NCI-H2196 (cell line): ENCODE results near the gene ZAP70.

ENCODE experiments used
- DNase-seq: peaks from one replicate; lab custom pipeline; 2025; ENCODE audit not compliant: unreplicated experiment; lab: John Stamatoyannopoulos, UW

Gene ZAP70

GRCh38 chr2:97747716-97748115, 34.3 kb downstream of the ZAP70 start:
- DNase-seq: no peak

DNA sequence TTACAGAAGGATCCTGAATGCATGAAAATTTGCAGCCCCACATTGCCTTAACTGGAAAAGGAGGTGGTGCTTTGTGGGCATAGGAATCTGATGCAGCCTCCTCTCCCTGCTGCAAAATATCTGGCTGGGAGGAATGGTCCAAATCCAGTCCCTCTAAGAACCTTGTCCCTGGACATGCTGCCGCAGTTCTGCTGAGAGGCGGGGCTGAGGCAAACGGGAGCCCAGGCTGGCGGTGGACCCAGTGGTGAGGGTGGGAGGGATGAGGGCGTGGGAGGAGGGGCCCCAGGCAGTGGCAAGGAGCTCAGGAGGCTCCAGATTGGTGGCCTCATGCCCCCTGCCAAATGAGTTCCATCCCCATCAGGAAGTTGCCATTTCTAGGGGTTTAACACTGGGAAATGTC, 36.2 kb downstream of the ZAP70 start:
- no peak for DNase-seq

- DNase-seq: no peak
Measured at GRCh38 chr2:97750017-97750416, 36.6 kb downstream of the ZAP70 start.

DNA sequence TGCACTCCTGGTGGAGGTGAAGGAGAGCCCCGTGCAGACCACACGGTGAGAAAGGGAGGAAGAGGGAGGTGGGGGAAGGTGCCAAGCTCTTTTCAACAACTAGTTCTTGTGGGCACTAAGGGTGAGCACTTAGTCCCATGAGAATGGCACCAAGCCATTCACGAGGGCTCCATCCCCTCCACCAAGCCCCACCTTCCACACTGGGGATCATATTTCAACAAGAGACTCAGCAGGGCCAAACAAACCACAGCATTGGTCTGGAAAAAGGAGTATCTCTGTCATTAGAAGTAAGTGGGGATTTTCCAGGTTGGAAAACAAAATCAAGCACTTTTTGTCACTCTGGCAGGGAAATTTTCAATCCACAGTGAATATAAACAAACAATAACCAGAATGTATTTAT, 38.4 kb downstream of the ZAP70 start:
- peak; percentile 28 for DNase-seq

DNA sequence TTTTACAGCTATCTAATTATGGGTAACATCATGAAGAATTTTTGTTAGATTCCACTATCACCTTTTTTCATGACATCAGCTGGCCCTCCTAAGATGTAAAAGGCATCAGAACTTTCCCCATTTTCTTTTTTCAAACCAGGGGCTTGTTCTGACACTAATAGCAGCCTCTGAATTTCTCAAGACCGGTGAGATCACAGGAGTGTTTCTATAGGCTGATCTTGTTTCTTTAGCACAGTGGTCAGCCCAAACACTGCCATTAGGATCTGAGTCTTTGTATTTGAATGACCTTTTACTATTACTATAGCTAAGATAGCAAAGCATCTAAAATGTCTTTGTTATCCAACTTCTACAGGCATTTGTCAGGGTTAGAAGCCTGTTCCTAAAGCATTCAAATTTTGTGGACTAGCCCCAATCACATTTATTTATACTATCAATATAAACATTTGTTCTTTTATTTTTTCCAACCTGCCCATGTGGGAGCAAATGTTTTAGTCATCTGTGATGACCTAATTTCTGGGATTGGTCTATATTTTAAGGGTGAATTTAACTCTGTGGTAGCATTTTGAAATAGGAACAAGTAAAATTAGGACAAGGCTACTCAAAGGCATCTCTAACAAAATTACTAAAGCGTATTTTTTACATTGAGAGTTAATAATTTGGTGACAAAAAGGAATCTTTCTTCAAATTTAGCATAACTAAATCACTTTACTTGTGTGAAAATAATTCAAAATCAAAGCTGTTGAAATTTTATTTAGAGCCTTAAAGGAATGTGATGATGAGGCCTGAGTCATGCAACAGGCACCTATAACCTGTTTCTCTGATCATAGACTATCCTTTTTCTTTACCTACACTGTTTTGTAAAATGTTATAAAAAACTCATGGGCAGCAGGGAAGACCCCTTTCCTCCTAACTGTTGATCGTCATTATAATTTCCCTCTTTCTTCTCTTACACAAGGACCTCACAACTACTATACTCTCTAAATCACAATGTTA, 39.3 kb downstream of the ZAP70 start:
- DNase-seq: no peak

GRCh38 chr2:97754690-97755346, 41.4 kb downstream of the ZAP70 start:
- DNase-seq: no peak

DNA sequence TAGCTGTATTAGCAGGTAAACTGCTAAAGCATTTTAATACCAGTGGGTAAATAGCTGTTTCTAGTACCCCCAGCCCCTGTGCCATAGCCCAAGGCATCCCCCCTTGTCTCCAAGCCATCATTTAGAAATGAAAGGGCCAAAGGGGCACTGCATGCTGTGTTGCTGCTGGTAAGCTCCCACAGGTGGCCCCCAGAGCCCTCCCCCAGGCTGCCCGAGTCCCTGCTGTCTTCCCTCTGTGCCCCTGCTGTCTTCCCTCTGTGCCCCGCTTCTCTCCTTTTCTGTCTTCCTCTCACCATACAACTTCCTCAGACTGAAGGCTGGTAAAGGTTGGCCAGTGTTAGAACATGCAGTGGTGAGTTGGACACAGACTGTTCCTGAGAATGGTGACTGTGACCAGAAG, 42.1 kb downstream of the ZAP70 start:
- DNase-seq: no peak

- no peak for DNase-seq
Measured at GRCh38 chr2:97757062-97757461, 43.7 kb downstream of the ZAP70 start.

DNA sequence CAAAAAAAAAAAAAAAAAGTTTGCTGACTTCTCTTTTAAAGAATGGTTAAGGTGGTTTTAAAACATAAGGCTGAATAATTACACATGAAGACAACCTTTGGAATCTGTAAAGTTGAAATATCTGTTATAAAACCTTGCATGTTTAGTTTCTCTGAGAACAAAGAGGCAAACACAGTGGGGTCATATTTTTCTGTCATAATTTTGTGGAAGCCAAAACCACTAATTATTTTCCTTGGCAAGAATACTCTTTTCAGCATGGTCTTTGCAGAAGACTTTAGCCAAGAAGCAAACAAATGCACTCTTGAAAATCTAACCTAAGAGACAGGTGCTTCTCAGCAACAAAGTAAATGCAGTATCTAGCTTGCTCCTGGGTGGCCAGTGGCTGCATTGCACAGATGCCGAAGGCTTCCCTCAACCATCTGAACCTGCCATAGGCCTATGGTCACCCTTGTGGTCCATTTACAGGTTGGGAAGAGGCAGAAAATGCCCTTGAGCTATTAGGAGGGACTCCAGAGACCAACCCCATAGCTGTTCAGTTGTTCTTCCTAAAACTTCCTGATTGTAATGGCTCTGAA, 44.8 kb downstream of the ZAP70 start:
- DNase-seq: no peak

DNA sequence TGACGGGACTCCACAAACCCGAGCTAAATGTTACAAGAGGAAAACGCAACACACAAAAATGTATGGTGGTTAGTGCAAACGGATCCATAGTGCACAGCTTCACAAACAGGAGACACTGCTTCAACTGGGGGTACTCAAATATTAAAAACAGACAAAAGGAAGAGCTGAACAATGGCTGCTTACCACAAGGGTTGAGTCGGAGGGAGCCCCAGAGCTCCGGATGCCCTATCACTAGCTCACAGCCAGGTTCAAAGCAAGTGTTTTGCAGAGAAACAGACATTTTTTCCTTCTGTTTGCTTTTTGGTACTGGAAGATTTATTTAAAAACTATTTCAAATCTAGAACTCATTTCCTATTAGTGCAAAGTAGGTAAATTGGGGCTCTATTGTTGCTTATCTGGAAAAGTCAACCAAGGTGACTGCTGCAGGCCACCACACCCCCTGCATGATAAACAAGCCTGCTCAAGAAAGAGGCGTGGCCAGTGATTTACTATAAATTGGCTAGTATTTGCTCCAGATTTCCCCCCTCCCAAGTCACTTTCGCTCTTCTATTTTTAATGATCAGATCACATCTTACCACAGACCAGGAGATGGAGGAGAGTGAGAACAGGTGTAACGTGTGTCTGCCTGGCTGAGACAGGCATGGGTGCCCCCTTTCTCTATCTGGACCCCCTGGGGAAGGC, 46.5 kb downstream of the ZAP70 start:
- DNase-seq: no peak

- DNase-seq: no peak
Measured at GRCh38 chr2:97760480-97761049, 47.2 kb downstream of the ZAP70 start.

GRCh38 chr2:97761192-97761591, 47.8 kb downstream of the ZAP70 start:
- DNase-seq: no peak

DNA sequence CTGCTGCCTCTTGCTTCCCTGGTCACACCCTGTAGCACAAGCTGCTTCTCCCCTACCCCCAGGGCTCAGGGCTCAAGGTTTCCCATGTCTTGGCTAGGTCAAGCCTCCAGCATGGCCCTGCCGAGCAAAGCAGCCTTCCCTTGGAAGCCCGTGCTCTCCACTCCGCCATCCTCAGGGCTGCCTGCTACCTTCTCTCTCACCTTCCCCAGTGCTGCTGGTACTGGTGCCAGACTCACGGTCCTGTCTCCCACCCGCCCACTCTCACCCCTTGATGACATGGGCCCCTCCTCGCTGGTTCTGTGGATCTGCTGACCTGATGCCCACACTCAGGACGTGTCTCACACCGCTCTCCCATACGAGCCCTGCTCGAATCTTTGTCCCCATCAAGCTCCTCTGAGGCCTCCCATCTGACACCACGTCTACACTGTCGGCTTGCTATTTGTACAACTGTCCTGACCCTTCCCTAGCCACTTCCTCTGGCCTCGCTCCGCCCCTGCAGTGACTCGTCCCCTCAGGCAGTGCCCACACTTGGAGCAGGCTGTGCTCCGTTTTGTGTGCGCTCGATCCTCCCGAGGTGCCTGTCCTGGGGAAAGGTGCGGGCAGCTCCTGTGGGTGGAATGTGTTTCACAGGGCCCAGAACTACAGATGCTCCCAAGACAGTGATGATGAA, 49.9 kb downstream of the ZAP70 start:
- DNase-seq: no peak

GRCh38 chr2:97764559-97765263, 51.3 kb downstream of the ZAP70 start:
- DNase-seq: no peak

DNA sequence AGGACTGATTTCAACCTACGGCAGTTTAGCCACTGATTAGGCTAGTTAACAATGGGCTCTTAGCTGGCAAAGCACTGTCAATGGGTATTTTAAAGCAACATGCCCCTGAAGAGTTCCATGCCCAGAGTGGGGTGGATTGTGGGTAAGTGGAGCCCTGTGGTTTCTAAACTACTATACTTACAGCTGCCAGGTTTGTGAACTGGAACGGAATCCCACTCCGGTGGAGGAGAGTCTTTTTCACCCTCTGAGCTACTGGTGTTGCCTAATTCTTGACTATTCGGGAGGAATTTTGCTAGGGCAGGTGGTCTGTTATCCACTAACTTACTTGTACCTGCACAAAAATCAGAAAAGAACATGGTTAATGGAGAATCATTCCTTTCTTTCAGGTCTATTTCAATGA, 52.6 kb downstream of the ZAP70 start:
- DNase-seq: no peak

- DNase-seq: no peak
Measured at GRCh38 chr2:97766567-97766966, 53.2 kb downstream of the ZAP70 start.

DNA sequence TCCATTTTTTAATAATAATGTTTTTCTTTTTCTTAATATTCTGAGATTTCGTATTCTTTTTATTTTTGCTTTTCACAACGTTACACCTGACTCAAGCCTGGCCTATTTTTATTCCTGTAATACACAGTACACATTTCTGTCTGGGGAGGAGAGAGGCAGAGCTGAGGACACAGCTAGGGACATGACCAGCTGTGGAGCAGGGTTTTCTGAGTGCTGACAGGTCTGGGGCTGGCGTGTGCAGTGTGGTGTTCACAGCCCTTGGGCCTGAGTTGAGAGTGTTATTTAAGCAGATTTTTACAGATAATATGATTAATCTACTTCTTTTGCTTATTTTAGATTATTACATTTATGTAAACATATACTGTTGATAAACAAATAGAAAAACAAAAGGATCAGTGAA, 55.9 kb downstream of the ZAP70 start:
- no peak for DNase-seq

DNA sequence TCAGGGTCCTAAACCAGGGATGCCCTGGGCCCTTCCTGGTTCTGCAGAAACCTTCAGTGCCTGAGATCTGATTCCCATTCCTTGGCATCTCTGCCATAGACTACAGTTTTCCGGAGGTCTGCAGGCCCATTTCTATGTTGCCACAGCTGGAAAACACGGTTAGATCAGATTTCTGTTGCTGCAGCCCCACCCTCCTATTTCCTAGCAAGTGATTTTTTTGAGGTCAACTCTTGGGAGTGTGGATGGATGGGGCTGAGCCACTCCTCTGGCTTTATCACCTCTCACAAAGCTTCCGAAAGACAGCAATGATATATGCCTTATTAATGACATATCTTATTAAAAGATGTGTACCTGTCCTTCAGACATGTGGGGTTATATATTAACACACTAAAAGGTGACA, 56.3 kb downstream of the ZAP70 start:
- no peak for DNase-seq

GRCh38 chr2:97770445-97770844, 57.1 kb downstream of the ZAP70 start:
- no peak for DNase-seq

DNA sequence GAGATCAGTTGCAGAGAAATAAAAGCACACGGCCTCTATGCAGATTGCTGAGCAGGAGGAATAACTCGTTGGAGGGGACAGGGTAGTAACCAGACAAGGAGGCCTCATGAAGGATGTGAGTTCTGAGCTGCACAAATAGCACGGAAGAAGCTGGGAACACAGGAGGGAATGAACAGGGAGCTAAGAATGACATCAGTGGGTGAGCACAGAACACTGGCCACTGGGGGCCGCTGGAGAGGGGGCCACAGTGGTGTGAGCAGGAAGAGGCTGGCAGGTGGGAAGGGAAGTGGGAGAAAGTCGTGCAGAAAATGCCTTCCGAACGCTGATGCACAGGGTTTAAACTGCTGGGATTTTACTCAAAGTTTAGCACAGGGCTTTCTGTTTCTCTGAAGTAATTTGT, 61.0 kb downstream of the ZAP70 start:
- no peak for DNase-seq
